Left hindlimb (tissue), 1 donor: ENCODE data around the gene LRP1-AS.
A peak's percentile ranks its signal among the peaks of the same experiment; 100 is the strongest.

ENCODE experiments used
- DNase-seq: peaks from one replicate; pipeline ENCODE4 v3.0.0-alpha.2; 2018

Gene LRP1-AS

GRCh38 chr12:57116580-57117281 lies 30.7 kb downstream of the LRP1-AS start:
- DNase-seq = no peak

DNA sequence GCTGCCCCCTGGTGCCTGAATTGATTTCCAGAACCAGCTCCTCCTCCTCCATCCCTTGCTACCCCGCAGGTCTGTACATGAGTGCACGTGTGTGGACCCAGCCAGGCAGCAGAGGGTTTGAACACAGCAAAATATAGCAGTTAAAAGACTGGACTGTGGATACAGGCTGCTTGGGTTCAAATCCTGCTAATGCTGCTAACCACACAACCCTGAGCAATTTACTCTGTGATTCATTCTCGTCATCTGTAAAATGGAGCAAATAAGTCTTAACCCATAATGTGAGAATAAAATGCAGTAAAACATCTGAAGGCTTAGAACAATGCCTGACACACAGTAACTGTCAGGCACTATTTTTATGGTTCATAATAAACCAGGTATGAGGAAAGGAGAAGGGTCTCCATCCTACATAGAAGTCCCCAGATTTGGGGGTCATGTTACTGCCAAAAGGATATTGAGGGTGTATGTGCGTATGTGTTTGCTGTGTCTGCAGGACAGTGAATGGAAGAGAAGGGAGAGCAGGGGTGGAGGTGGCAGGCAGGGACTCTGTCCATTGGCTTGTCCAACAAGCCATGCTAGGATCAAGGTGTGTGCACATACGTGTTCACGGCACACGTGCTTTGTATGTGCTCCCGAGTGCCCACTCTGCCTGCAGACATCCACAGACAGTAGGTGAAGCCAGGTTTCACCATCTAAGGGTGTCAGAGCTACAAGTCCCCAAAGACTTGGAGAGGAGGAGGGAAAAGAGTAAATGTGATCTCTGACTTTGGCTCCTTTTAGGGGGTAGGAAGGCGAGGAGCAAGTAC lies 34.7 kb downstream of the LRP1-AS start:
- no peak for DNase-seq

- peak; percentile 85 for DNase-seq
Measured at GRCh38 chr12:57111031-57111734, 36.2 kb downstream of the LRP1-AS start, which contains the start of gene STAT6. Gene STAT6 (minus strand): TSS chr12:57111362. CDS start chr12:57108278, 3,084 bp downstream.

DNA sequence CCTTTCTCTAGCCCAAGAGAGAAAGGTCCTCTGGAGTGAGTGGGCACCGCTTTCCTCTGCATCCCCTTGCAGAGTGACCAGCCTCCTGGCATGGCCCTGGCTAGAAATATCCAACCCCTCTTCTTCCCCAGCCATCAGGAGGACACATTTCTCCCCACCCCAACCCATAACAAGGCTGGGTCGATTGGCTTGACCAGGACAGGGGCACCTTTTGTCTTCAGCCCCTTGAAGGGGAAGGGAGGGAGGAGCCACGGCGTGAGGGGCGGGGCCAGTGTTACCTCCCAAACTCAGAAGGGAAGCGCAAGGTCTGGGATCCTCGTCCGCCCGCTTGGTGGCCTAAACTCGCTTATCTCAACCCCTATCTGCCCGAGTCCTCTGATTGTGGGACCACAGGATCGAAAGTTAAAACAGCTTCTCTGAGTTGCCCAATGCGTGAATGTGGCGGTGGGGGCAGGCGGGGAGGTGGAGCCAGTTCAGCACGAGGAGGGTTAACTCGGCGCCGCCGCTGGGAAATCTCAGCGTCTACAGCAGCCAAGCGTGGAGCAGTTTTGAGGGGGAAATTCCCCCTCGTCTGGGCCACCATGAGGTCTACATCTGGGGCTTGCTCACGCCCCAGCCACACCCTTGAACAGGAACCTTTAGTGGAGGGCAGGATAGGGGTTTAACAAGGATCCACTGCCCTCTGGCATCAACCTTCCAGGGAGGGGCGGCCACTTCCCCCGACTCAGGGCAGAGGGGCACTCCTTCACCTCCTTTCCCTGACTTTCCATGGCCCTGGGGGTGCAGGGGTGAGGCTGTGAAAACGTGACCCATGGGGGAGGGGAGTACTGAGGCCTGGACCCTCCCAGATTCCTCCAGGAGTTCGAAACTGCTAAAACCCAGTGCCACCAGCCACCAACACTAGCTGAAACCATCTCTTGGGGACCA lies 37.1 kb downstream of the LRP1-AS start:
- DNase-seq = peak; percentile 66

GRCh38 chr12:57109207-57110103 lies 38.0 kb downstream of the LRP1-AS start:
- DNase-seq = no peak

- DNase-seq = no peak
Measured at GRCh38 chr12:57107456-57108155, 39.8 kb downstream of the LRP1-AS start.

DNA sequence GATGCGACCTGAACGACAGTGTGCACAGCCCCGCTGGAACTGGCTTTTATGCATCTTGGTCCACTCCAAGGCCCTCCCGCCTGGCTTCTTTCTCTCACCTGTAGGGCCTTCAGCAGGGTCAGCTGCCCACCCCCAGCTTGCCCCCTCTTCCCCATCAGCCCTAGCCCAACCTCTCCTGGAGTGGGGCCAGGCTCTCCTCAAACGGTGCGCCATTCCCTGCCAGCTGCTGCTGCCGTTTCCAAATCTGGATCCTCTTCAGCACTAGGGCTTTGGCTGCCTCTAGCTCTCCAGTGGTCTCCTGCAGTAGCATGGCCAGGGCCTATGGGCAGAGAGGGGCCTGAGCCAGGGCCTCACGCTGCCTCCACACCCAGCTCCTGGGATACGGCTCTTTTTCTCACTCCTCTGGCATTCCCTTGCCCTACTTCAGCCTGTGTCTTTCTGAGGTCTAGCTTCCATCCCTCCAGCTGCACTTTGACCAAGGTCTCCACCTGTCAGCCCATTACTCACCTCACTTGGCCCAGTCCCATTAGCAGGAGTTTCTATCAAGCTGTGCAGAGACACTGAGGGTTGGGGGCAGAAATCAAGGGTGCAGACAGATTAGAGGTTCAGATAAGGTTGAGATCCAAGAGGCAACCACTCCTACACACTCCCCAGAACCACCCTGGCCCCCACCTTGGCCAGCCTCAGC lies 41.3 kb downstream of the LRP1-AS start:
- DNase-seq = no peak

- no peak for DNase-seq
Measured at GRCh38 chr12:57105011-57105753, 42.2 kb downstream of the LRP1-AS start.

- DNase-seq = no peak
Measured at GRCh38 chr12:57104292-57104910, 43.0 kb downstream of the LRP1-AS start.

- DNase-seq = no peak
Measured at GRCh38 chr12:57103856-57104255, 43.6 kb downstream of the LRP1-AS start.

GRCh38 chr12:57101892-57102695 lies 45.3 kb downstream of the LRP1-AS start:
- DNase-seq = no peak

- DNase-seq = no peak
Measured at GRCh38 chr12:57099766-57100165, 47.7 kb downstream of the LRP1-AS start.

GRCh38 chr12:57099047-57099714 lies 48.2 kb downstream of the LRP1-AS start:
- no peak for DNase-seq

DNA sequence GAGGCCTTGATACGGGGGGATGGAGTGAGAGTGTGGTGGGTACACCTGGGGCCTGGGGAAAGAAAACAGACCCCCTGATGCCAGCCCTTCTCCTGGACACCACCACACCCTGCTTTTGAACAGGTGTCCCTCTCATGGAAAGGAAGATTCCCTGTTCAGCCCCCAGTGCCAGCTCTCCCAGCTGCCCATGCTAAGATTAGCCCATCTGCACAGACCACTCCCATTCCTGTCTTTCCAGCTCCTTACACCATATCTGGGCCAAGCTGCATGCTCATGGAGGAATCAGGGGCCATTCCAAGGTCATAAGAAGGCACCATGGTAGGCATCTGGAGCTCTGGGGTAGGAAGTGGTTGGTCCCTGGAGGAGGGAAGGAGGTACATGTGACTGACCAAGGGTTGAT lies 48.9 kb downstream of the LRP1-AS start:
- no peak for DNase-seq

DNA sequence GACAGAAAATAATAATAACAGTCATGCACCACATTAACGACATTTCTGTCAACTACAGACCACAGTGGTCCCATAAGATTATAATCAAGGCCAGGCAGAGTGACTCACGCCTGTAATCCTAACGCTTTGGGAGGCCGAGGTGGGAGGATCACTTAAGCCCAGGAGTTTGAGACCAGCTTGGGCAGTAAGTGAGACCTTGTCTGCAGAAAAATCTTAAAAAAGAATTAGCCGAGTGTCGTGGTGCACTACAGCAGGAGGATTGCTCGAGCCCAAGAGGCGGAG lies 49.9 kb downstream of the LRP1-AS start:
- DNase-seq = no peak

DNA sequence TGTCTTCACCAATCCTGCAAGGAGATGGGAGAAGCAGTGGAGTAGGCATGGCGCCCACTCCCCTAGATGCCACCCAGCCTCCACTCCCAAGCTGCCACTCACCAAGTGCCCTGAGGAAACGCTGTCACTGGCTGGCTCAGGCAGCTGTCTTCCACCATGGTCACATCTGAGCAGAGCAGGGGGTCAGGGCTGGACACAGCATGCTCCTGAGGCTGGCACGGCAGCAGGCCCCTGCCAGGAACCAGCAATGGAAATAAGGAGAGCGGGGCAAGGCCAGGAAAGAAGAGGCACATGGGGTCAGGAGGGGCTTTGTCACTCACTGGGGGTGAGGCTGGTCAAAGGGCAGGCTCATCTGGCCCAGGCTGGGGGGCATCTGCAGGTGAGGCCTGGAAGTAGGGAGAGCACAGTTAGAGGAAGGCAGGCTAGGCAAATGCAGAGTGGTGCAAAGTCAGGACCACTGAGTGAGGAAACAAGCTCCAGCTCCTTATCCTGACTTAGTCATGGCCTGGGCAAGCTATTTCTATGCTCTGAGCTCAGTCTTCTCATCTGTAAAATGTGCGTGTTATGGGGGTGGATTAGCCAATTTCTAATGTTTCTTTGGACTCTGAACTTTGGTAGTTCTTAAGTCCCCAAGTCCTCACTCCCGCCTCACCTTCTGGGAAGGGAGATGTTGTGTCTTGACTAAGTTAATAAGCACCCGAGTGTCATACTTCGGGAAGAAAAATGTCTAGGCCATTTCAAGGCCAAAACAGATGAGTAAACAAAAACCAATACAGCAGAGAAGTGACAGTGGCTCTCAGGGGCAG lies 50.5 kb downstream of the LRP1-AS start:
- DNase-seq = no peak

DNA sequence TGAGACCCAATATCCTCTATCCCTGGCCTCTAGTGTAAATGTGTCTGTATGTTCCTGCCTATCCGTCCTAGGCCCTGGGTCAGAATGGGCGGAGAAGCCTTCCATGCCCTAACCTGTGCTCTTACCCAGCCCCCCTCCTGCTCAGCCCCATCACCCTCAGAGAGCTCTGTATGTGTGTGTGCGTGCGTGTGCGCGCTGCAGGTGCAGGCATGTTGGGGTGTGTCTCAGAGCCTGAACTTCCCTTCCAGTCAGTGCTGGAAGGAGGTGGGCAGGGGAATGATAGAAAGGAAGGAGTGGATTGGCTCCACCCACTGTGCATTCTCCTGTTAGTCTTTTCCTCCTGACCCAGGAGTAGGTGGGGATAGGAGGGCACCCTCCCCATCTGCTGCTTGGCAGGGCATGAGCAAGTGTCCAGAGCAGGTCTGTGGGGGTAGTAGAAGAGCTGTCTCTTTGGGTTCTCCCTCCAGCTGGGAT lies 51.3 kb downstream of the LRP1-AS start:
- DNase-seq = no peak
